Measurements from ENCODE around the gene ZBED4. TPM values are rescaled to one million over a fixed set of nuclear protein-coding genes. Genes with fewer than 3 reads are reported as not detected.
A peak's percentile ranks its signal among the peaks of the same experiment; 100 is the strongest.

ZBED4 gene
- total RNA-seq, 1 donor from 2014 or later = 11.8 TPM

DNA sequence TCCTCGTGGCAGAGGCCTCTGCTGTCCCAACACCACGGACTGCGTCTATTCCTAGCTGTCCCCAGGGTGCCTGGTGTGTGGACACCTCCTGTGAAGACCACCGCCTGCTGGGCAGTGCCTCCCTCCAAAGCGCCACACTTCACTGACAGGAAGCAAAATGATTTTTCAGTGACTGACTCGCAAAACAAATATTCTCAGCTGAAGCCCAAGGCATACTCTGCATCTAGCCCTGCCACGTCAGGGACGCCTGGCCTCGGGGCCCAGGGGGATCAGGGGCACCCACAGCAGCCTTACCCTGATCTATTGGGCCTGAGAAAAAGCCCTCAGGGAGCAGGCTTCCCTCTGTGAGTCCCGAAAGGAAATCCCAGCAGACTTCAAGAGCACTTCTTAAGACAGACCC lies 28.2 kb upstream of the ZBED4 start:
- no peak overlapping the region for H3K27ac ChIP-seq
- H3K4me3 ChIP-seq = peak overlapping the region; percentile 88
- intact Hi-C loops (cut with DNase I) = loop anchor here (10.0 kb wide), 1 partner anchor 51 kb away; no protein-coding TSS in a partner anchor
- H3K27me3 ChIP-seq = no peaks in the 10 kb centered on the region
- no peak for ATAC-seq
- H3K9me3 ChIP-seq = no peaks in the 10 kb centered on the region
- DNase-seq = no peak
- TF ChIP-seq, protein P1, sequence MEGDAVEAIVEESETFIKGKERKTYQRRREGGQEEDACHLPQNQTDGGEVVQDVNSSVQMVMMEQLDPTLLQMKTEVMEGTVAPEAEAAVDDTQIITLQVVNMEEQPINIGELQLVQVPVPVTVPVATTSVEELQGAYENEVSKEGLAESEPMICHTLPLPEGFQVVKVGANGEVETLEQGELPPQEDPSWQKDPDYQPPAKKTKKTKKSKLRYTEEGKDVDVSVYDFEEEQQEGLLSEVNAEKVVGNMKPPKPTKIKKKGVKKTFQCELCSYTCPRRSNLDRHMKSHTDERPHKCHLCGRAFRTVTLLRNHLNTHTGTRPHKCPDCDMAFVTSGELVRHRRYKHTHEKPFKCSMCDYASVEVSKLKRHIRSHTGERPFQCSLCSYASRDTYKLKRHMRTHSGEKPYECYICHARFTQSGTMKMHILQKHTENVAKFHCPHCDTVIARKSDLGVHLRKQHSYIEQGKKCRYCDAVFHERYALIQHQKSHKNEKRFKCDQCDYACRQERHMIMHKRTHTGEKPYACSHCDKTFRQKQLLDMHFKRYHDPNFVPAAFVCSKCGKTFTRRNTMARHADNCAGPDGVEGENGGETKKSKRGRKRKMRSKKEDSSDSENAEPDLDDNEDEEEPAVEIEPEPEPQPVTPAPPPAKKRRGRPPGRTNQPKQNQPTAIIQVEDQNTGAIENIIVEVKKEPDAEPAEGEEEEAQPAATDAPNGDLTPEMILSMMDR (IDR thresholded peaks at IDR 0.05) = no peak
- H3K4me1 ChIP-seq = peaks cover 34% of the 10 kb centered on the region
- H3K36me3 ChIP-seq = peaks cover 35% of the 10 kb centered on the region

DNA sequence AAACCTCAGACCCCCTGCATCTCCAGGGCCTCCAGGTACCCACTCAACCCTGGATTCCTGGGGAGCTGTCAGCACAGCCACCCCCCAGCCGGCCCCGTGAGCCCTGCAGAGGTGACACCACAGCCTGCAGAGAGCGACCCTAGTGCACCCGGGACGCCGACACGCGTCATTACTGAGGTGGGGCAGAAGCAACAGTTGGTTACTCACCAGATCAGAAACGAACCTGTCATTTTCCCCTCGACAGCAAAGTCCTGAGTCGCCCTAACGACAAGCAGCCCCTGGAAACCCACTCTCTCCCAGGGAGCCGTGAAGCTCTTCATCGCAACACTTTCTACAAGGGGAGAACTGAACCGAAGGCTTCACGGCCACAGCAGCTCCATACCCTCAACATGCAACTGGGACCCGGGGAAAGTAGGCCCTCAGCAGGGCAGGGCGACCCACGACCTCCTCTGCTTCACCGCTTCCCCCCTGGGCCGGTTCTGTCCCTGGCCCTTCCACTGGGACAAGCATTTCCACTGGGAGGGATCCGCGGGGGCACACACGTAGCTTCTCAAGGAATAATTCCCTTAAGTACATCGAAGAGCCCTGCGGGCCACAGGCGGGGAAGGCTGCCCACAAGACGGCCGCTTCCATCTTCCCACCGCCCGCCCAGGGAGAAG lies 27.6 kb upstream of the ZBED4 start:
- intact Hi-C loops (cut with DNase I) = loop anchor here (10.0 kb wide), 1 partner anchor 51 kb away; no protein-coding TSS in a partner anchor

DNA sequence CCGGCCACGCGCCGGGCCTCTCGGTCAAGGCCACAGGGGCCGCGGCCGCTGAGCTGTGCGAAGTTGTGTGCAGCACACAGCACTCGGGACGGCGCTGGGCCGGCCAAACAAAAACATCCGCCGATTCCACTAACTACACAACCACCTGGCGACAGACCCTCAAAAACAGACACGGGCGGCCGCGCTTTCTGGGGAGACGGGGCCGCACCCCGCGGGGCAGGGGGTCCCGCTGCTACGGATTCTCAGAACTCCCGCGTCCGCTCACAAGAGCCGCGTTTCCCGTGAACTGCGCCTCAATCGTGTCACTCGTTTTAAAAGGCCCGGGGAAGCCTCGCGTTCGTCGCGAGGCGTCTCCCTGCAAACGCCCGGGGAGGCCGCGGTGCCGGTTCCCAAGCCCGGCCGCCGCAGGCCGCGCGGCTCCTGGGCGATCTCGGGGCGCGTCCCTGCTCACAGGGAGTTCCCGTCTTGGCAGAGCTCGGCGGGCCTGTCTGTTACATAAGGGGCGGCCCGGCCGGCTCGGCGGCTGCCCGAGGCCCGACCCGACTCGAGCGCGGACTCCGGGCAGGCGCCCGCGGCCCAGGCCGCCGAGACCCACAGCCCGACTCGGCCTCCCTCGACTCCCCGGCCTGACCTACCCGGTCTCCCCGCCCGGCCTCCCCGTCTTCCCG lies 26.9 kb upstream of the ZBED4 start:
- Histone ChIP-seq H3K4me1 (peaks cover 23% of the 10 kb centered on the region), H3K36me3 (peaks cover 22% of the 10 kb centered on the region), H3K9me3 (no peaks in the 10 kb centered on the region), H3K4me3 (peak overlapping the region; percentile 88), H3K27ac (peak overlapping the region; percentile 88), H3K27me3 (no peaks in the 10 kb centered on the region)
- ATAC-seq (peak; percentile 68), DNase-seq (peak; percentile 80)
- TF ChIP-seq, protein P1 (IDR thresholded peaks at IDR 0.05) = no peak
- intact Hi-C loops (cut with DNase I) = loop anchor here (10.0 kb wide), 1 partner anchor 52 kb away; no protein-coding TSS in a partner anchor

More for the DNA sequence above, 27.6 kb upstream of the ZBED4 start:
- peaks cover 30% of the 10 kb centered on the region for H3K4me1 ChIP-seq
- H3K9me3 ChIP-seq = no peaks in the 10 kb centered on the region
- DNase-seq (no peak), ATAC-seq (no peak)
- peak overlapping the region; percentile 88 for H3K4me3 ChIP-seq
- peaks cover 29% of the 10 kb centered on the region for H3K36me3 ChIP-seq
- TF ChIP-seq, protein P1 (IDR thresholded peaks at IDR 0.05) = no peak
- H3K27ac ChIP-seq = peak overlapping the region; percentile 88
- no peaks in the 10 kb centered on the region for H3K27me3 ChIP-seq

DNA sequence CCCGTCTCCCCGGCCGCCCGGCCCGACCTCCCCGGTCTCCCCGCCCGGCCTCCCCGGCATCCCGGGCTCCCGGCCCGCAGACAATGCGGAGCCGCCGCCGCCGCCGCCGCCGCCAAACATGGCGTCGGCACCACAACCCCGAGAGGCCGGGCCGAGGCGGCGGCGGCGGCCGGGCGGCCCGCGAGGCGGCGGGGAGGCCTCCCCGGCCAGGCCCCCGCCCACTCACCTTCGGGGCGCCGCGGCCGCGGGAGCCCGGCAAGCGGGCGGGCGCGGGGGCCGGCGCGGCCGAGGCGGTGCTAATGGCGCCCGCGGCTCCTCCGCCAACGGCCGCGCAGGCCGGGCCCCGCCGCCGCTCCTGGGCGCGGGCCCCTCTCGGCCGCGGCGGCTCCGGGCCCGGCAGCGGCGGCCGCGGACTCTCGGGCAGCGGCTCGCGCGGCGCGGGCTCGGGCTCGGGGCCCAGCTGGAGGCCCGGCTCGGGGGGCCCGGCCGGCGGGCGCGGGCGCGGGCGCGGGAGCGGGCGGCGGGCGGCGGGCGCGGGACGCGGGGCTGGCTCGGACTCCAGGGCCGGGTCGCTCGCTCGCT lies 26.3 kb upstream of the ZBED4 start:
- TF ChIP-seq, protein P1 (IDR thresholded peaks at IDR 0.05) = no peak
- Histone ChIP-seq H3K4me1 (peaks cover 22% of the 10 kb centered on the region), H3K36me3 (peaks cover 16% of the 10 kb centered on the region), H3K4me3 (peak overlapping the region; percentile 88), H3K27ac (peak overlapping the region; percentile 88), H3K27me3 (no peaks in the 10 kb centered on the region), H3K9me3 (no peaks in the 10 kb centered on the region)
- intact Hi-C loops (cut with DNase I) = loop anchor here (10.0 kb wide), 1 partner anchor 53 kb away; no protein-coding TSS in a partner anchor
- ATAC-seq = peak; percentile 35
- DNase-seq = no peak

DNA sequence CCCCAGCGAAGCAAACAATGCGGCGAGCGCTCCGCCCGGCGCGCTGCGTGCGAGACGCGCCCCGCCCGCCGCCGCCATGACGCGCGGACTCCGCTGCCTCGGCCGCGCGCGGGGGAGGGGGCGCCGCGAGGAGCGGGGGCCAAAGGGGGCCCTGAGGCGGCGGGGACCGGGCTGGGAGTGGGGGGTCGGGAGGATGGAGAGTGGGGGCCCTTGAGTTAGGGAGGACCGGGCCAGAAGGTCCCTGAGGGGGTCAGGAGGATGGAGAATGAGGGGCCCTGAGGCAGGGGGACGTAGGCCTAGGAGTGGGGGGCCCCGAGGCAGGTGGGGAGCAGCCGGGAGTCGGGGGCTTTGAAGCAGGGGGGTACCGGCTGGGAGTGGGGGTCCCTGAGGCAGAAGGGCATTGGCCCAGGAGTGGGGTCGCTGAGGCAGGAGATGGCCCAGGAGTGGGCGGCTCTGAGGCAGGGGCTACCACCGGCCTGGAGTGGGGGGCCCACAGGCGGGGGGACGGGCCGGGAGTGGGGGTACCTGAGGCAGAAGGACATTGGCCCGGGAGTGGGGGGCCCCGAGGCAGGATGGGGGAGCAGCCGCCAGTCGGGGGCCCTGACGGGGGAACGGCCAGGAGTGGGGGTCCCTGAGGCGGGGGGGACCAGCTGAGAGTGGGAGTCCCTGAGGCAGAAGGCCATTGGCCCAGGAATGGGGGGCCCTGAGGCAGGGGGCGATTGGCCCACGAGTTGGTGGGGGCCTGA lies 25.6 kb upstream of the ZBED4 start, which contains the start of gene BRD1:
Gene BRD1, minus strand, starts transcription at position 21 of the 746 bp plus-strand sequence. CDS start 3,556 bp downstream, outside the sequence.
- TF ChIP-seq, protein P1 (IDR thresholded peaks at IDR 0.05) = no peak
- ATAC-seq = peak; percentile 83
- H3K9me3 ChIP-seq = no peaks in the 10 kb centered on the region

More for the DNA sequence above, 25.6 kb upstream of the ZBED4 start, which contains the start of gene BRD1:
- Histone ChIP-seq H3K4me3 (peak within 1 kb of the TSS; percentile 88), H3K27me3 (no peaks in the 10 kb centered on the region), H3K36me3 (peaks cover 10% of the 10 kb centered on the region), H3K4me1 (peaks cover 22% of the 10 kb centered on the region), H3K27ac (peak within 1 kb of the TSS; percentile 88)
- intact Hi-C loops (cut with DNase I) = loop anchor here (10.0 kb wide), 1 partner anchor 53 kb away; no protein-coding TSS in a partner anchor
- peak; percentile 82 for DNase-seq
